Left lung (tissue), 10 donors: ENCODE results near the gene TP53TG5. TPM values are rescaled to one million over a fixed set of nuclear protein-coding genes. Genes with fewer than 3 reads are reported as not detected.
A peak's percentile ranks its signal among the peaks of the same experiment; 100 is the strongest.

ENCODE experiments used
- ATAC-seq: fragments of 200-7000 bp; cut with Tn5 transposase; one replicate; pipeline ENCODE4 v1.9.1; 2020; ENCODE audit warnings: moderate library complexity
- DNase-seq, 4 donors: peaks; one replicate each; pipeline ENCODE4 v3.0.0-alpha.2; 2013 to 2020
- H3K27ac ChIP-seq, 2 donors: fragments of 200-600 bp; sonication (generic) in 1 of 2; one replicate each; pipeline versions ENCODE4 v1.5.0 to v1.8.0; 2020 to 2021
- H3K27me3 ChIP-seq, 2 donors: fragments of 200-600 bp; sonication (generic) in 1 of 2; one replicate each; pipeline versions ENCODE4 v1.5.0 to v1.8.0; 2020 to 2021
- H3K36me3 ChIP-seq, 2 donors: fragments of 200-600 bp; sonication (generic) in 1 of 2; one replicate each; pipeline versions ENCODE4 v1.5.0 to v1.8.0; 2020 to 2021
- H3K4me1 ChIP-seq, 2 donors: fragments of 200-600 bp; one replicate each; pipeline ENCODE4 v1.8.0; 2021
- H3K4me3 ChIP-seq, 2 donors: fragments of 200-600 bp; sonication (generic) in 1 of 2; one replicate each; pipeline versions ENCODE4 v1.5.0 to v1.8.0; 2020 to 2021; ENCODE audit warnings: mild to moderate bottlenecking in 1 of 2
- H3K9me3 ChIP-seq, 2 donors: fragments of 200-600 bp; sonication (generic) in 1 of 2; one replicate each; pipeline versions ENCODE4 v1.5.0 to v1.8.0; 2020 to 2021
- intact Hi-C, 2 donors: fragments of 100-400 bp; cut with DNase I; formaldehyde crosslinking; loops; one replicate each; pipeline versions ENCODE4 v1.11.2 to v1.14.2; 2022
- polyA plus RNA-seq, 6 donors: library from polyadenylated mRNA; unstranded; fragments of 120-200 nt; gene quantifications; one replicate each; pipeline ENCODE4 v1.2.1, GENCODE V29; 2013; ENCODE audit not compliant: insufficient read length in 6 of 6
- total RNA-seq, 2 donors: library from RNA; stranded (reverse); fragmentation: NEBNext Ultra II Directional; extraction: Animal tissue kit (Norgen Biotek cat#: 25700); gene quantifications; one replicate each; pipeline ENCODE4 v1.2.1, GENCODE V29; 2021
- TF ChIP-seq, protein P1 (sequence below), 2 donors: fragments of 200-600 bp; sonication (generic) in 1 of 2; IDR thresholded peaks; one replicate each; pipeline versions ENCODE4 v1.5.0 to v1.8.0; 2021; ENCODE audit warnings: antibody characterized with exemption in 2 of 2
- donor health status: DM: no; HTN: yes; CAD: no.
- donor health status: DM: no; HTN: no; CAD: no.

The TP53TG5 gene
- total and polyA plus RNA-seq, 8 donors: 0.44 to 2.0 (median 1.6) TPM; not detected in 1

DNA sequence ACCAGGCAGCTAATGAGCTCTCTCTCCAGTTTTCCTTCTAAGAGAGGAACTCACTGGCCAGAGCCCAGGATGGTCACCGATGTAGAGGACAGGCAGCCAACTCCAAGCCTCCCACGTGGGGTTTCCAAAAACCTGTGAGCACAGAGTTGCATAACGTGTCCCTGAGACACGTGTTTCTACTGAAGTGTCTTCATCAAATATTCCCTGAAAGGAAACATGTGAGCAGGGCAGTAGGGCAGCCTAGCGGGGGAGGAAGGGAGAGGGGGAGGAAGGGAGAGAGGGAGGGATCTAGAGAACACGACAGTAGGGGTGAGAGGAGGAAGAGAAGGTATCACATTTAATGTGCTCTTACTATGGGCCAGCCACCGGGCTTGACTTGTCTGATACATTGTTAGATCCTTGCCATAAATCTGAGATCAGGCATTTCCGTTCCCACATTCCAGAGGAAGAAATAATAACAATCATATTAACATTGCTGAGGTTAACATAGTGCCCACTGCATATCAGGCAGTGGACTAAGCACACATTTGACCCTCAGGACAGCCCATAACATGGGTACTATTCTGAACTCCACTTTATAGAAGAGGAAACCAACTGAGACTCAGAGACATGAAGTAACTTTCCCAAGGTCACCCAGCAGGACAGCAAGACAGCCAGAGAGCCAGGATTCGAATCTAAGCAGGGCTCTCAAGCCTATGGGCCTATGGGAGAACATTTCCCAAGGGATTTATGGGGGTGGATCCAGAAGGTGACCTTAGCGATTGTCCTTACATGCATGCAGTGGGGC is 19.6 kb downstream of the TP53TG5 start:
- DNase-seq: peak in 1 of 4 donors; percentile 88
- TF ChIP-seq, protein P1, sequence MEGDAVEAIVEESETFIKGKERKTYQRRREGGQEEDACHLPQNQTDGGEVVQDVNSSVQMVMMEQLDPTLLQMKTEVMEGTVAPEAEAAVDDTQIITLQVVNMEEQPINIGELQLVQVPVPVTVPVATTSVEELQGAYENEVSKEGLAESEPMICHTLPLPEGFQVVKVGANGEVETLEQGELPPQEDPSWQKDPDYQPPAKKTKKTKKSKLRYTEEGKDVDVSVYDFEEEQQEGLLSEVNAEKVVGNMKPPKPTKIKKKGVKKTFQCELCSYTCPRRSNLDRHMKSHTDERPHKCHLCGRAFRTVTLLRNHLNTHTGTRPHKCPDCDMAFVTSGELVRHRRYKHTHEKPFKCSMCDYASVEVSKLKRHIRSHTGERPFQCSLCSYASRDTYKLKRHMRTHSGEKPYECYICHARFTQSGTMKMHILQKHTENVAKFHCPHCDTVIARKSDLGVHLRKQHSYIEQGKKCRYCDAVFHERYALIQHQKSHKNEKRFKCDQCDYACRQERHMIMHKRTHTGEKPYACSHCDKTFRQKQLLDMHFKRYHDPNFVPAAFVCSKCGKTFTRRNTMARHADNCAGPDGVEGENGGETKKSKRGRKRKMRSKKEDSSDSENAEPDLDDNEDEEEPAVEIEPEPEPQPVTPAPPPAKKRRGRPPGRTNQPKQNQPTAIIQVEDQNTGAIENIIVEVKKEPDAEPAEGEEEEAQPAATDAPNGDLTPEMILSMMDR (IDR thresholded peaks at IDR 0.05): no peak
- H3K9me3 ChIP-seq: no peaks in the 10 kb centered on the region
- H3K4me3 ChIP-seq: no peak overlapping the region
- H3K4me1 ChIP-seq: peaks cover 28 to 64% of the 10 kb centered on the region in 2 donors
- peak overlapping the region; percentile 77 to 78 for H3K27ac ChIP-seq
- no peaks in the 10 kb centered on the region for H3K36me3 ChIP-seq
- ATAC-seq: peak; percentile 48
- H3K27me3 ChIP-seq: no peaks in the 10 kb centered on the region
- intact Hi-C loops: no loop called here

DNA sequence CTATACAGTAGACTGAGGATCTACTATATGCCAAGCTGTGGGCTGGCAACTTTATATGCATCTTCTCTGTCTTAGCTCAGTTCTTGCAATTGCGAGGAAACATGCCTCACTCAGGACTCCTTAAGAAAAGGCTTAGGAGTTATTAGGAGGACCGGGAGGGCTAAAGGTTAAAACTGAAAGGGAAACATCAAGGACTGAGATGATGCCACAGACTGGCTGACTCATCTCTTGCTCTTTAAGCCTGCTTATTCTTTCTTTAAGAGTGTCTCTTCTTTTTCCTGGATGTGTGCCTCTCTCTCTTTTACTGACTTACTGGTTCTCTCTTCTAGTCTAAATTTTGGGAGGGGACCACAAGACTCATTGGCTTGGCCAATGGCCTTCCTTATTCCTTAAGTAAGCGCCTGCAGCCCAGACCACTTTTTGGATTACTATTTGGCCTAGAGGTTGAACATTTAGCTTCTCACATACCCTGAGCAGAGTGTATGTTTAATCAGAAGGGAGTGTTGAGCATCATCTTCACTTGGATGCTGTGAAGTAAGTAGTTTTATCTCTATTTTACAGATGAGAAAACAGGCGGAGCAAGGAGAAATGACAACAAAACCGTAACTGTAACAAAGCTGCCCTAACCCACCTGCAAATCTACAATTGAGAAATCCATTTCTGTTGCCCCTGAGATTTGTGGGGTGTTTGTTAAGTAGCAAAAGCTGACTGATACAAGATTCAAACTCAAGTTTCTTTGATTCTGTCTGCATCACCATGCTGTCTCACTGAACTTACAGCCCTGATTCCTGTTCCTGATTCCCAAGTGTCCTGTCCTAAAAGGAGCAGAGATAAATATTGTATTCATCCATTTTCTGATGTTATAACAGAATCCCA is 22.7 kb downstream of the TP53TG5 start:
- ATAC-seq (no peak), DNase-seq (no peak)
- TF ChIP-seq, protein P1 (IDR thresholded peaks at IDR 0.05): no peak
- Histone ChIP-seq H3K4me3 (no peak overlapping the region), H3K27ac (no peak overlapping the region), H3K27me3 (no peaks in the 10 kb centered on the region), H3K4me1 (peaks cover 24 to 40% of the 10 kb centered on the region in 2 donors), H3K36me3 (no peaks in the 10 kb centered on the region), H3K9me3 (no peaks in the 10 kb centered on the region)
- intact Hi-C loops: no loop called here

DNA sequence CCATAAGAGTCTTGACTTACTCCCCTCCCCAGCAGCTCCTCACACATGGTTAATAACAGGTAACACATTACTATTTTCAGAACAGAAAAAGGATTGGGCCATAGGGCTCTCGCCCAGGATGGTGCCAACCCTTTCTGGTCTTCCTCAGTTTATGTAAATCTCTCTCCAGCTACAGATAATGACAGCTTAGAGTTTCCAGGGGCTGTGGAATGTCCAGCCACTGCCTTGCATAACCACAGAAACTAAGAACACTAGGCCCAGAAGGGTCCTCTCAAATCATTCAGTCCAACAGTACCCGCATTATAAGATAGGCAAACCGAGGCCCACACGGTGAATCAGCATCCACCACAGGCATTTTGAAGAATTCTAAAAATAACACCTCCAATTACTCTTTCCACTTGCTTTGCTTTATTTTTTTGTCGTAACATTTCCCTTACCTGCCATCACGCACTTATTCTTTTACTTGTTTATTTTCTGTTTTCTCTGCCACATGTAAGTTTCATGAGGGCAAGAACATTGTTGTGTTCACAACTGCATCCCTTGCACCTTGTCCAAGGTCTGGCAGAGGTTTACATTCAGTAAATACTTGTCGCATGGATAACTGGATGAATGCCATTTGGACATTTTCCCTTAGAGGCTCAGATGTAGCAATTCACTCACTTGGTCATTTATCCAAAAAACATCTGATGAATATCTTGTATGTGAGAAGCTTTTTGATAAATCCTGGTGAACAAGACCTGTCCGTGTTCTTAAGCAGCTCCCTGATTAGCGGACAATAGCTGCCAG is 23.5 kb downstream of the TP53TG5 start:
- H3K4me3 ChIP-seq: no peak overlapping the region
- no peaks in the 10 kb centered on the region for H3K36me3 ChIP-seq
- H3K27ac ChIP-seq: no peak overlapping the region
- no peaks in the 10 kb centered on the region for H3K27me3 ChIP-seq
- TF ChIP-seq, protein P1 (IDR thresholded peaks at IDR 0.05): no peak
- intact Hi-C loops: no loop called here
- no peaks in the 10 kb centered on the region for H3K9me3 ChIP-seq
- DNase-seq (no peak), ATAC-seq (no peak)
- peaks cover 23 to 32% of the 10 kb centered on the region in 2 donors for H3K4me1 ChIP-seq

DNA sequence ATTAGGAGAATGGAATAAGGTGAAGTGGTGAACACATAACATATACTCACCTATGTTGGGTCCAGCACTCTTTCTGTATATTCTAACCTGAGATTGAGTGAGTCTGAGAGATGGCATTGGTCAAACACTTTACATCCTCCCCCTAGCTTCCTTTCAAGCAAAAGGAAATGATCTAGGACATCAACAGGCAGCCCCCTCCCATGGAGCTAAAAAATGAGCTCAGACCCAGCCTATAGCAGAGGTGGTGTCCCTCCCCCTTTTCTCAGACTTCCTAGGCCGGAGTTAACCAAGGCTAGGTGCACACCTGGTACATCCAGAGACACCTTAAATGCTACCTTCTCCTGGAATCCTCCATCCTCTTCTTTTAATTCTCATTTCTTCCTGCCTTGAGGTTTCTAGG is 24.4 kb downstream of the TP53TG5 start:
- TF ChIP-seq, protein P1 (IDR thresholded peaks at IDR 0.05): no peak
- Histone ChIP-seq H3K4me1 (peaks cover 14 to 24% of the 10 kb centered on the region in 2 donors), H3K4me3 (no peak overlapping the region), H3K36me3 (no peaks in the 10 kb centered on the region), H3K9me3 (no peaks in the 10 kb centered on the region), H3K27me3 (no peaks in the 10 kb centered on the region), H3K27ac (no peak overlapping the region)
- no peak for ATAC-seq
- DNase-seq: no peak
- intact Hi-C loops: no loop called here
